A673 (cell line): ENCODE measurements around the gene BTBD2. TPM values are rescaled to one million over a fixed set of nuclear protein-coding genes. Genes with fewer than 3 reads are reported as not detected.

Source experiments
- BruUV-seq: library from RNA; stranded (reverse); fragments of 400-500 nt; replicated peaks from 2 replicates; lab custom pipeline; 2021; lab: Mats Ljungman, UMichigan
- CTCF ChIA-PET: fragments of 300-600 bp; sonication (Branson Sonifier 250); formaldehyde crosslinking; loops from one replicate; lab custom pipeline; 2022; ENCODE audit warnings: antibody characterized with exemption; lab: Charles Lee
- POLR2A ChIA-PET: fragments of 300-600 bp; sonication (Branson Sonifier 250); formaldehyde crosslinking; loops from one replicate; lab custom pipeline; 2022; ENCODE audit warnings: antibody characterized with exemption; ENCODE audit not compliant: low non-redundant PET; lab: Charles Lee
- DNase-seq: peaks from one replicate; pipeline ENCODE4 v3.0.0-alpha.2; 2015; ENCODE audit warnings: low spot score
- H3K27ac ChIP-seq: fragments of 200-600 bp; sonication (generic); 2 replicates; pipeline ENCODE4 v1.5.1; 2016; ENCODE audit warnings: mixed run types, low read depth, mild to moderate bottlenecking, mixed read lengths, antibody characterized with exemption, low read length; ENCODE audit not compliant: poor library complexity, severe bottlenecking
- H3K27me3 ChIP-seq: fragments of 200-600 bp; sonication (generic); replicated peaks from 2 replicates; pipeline ENCODE4 v1.6.1; 2017; ENCODE audit warnings: mixed run types, low read depth, mild to moderate bottlenecking, mixed read lengths, antibody characterized with exemption, low read length; ENCODE audit not compliant: insufficient read depth, poor library complexity
- H3K36me3 ChIP-seq: fragments of 200-600 bp; sonication (generic); 2 replicates; pipeline ENCODE4 v1.6.1; 2016; ENCODE audit warnings: mixed run types, mild to moderate bottlenecking, mixed read lengths, antibody characterized with exemption, low read length; ENCODE audit not compliant: insufficient read depth, poor library complexity, severe bottlenecking
- H3K4me1 ChIP-seq: fragments of 200-600 bp; sonication (generic); 2 replicates; pipeline ENCODE4 v1.6.1; 2017; ENCODE audit warnings: mixed run types, mild to moderate bottlenecking, mixed read lengths, antibody characterized with exemption, low read length; ENCODE audit not compliant: insufficient read depth, poor library complexity, severe bottlenecking
- H3K4me3 ChIP-seq: fragments of 200-600 bp; sonication (generic); 2 replicates; pipeline ENCODE4 v1.5.1; 2016; ENCODE audit warnings: low read depth, mixed run types, mild to moderate bottlenecking, mixed read lengths, low read length; ENCODE audit not compliant: poor library complexity, severe bottlenecking
- H3K9me3 ChIP-seq: fragments of 200-600 bp; sonication (generic); 2 replicates; pipeline ENCODE4 v1.6.1; 2016; ENCODE audit warnings: mixed run types, low read depth, mild to moderate bottlenecking, mixed read lengths, antibody characterized with exemption, low read length; ENCODE audit not compliant: poor library complexity, severe bottlenecking
- CTCF ChIP-seq: fragments of 300-800, 200-600 bp; sonication (generic); conservative IDR thresholded peaks from 2 replicates; pipeline ENCODE4 v1.5.1; 2017; ENCODE audit warnings: low read depth, mild to moderate bottlenecking, antibody characterized with exemption, low read length, moderate library complexity, mixed read lengths
- EZH2 ChIP-seq: fragments of 200-600 bp; sonication (generic); IDR thresholded peaks from 2 replicates; pipeline ENCODE4 v1.6.1; 2017; ENCODE audit warnings: borderline replicate concordance, low read depth, mild to moderate bottlenecking, mixed read lengths, antibody characterized with exemption, low read length; ENCODE audit not compliant: poor library complexity, severe bottlenecking
- intact Hi-C: fragments of 100-400 bp; cut with micrococcal nuclease; formaldehyde crosslinking; loops from one replicate; pipeline ENCODE4 v1.10.0; 2022; ENCODE audit not compliant: unreplicated experiment
- total RNA-seq: library from RNA; stranded (reverse); gene quantifications from 2 replicates; pipeline ENCODE4 v1.2.3, GENCODE V29; 2021

The BTBD2 gene
- total RNA-seq, 1 experiment from 2014 or later, result 91.7 TPM

- H3K4me1 ChIP-seq, result no peaks in the 10 kb centered on the region
- H3K36me3 ChIP-seq, result peaks cover 74% of the 10 kb centered on the region
- ChIA-PET POLR2A (no interaction called here), CTCF (no interaction called here)
- no peak for DNase-seq
- H3K9me3 ChIP-seq, result no peaks in the 10 kb centered on the region
- no TSS peak for BruUV-seq
- no peaks in the 10 kb centered on the region for H3K27me3 ChIP-seq
- TF ChIP-seq EZH2 (no peak), CTCF (no peak)
- intact Hi-C loops, result no loop called here
- no peak overlapping the region for H3K4me3 ChIP-seq
- H3K27ac ChIP-seq, result no peak overlapping the region
Measured at GRCh38 chr19:1985588-1986356, 29.7 kb downstream of the BTBD2 start.

- intact Hi-C loops, result no loop called here
- no peak overlapping the region for H3K27ac ChIP-seq
- no TSS peak for BruUV-seq
- H3K4me1 ChIP-seq, result no peaks in the 10 kb centered on the region
- peaks cover 72% of the 10 kb centered on the region for H3K36me3 ChIP-seq
- CTCF ChIA-PET, result no interaction called here
- no peak overlapping the region for H3K4me3 ChIP-seq
- POLR2A ChIA-PET, result no interaction called here
- H3K27me3 ChIP-seq, result no peaks in the 10 kb centered on the region
- DNase-seq, result no peak
- no peak for TF ChIP-seq EZH2
- no peaks in the 10 kb centered on the region for H3K9me3 ChIP-seq
Measured at GRCh38 chr19:1984357-1984756, 31.2 kb downstream of the BTBD2 start.

- CTCF ChIA-PET, result no interaction called here
- peaks cover 65% of the 10 kb centered on the region for H3K36me3 ChIP-seq
- DNase-seq, result no peak
- no peak overlapping the region for H3K27ac ChIP-seq
- no peaks in the 10 kb centered on the region for H3K9me3 ChIP-seq
- POLR2A ChIA-PET, result no interaction called here
- no TSS peak for BruUV-seq
- TF ChIP-seq CTCF (no peak), EZH2 (no peak)
- H3K27me3 ChIP-seq, result no peaks in the 10 kb centered on the region
- no peak overlapping the region for H3K4me3 ChIP-seq
- intact Hi-C loops, result no loop called here
- H3K4me1 ChIP-seq, result no peaks in the 10 kb centered on the region
Measured at GRCh38 chr19:1981253-1981652, 34.3 kb downstream of the BTBD2 start.

GRCh38 chr19:1980809-1981181, 34.7 kb downstream of the BTBD2 start:
- H3K27ac ChIP-seq, result no peak overlapping the region
- TF ChIP-seq CTCF (no peak), EZH2 (no peak)
- ChIA-PET POLR2A (no interaction called here), CTCF (no interaction called here)
- peaks cover 61% of the 10 kb centered on the region for H3K36me3 ChIP-seq
- no TSS peak for BruUV-seq
- intact Hi-C loops, result no loop called here
- no peaks in the 10 kb centered on the region for H3K4me1 ChIP-seq
- no peak overlapping the region for H3K4me3 ChIP-seq
- DNase-seq, result no peak
- H3K9me3 ChIP-seq, result no peaks in the 10 kb centered on the region
- no peaks in the 10 kb centered on the region for H3K27me3 ChIP-seq
